IMR-90 (cell line): ENCODE results near the gene CRY2. TPM values are rescaled to one million over a fixed set of nuclear protein-coding genes. Genes with fewer than 3 reads are reported as not detected.

Experiments used
- ATAC-seq: fragments of 200-7000 bp; cut with Tn5 transposase; 2 replicates; pipeline ENCODE4 v1.9.1; 2020; ENCODE audit warnings: low read depth, mild to moderate bottlenecking, moderate library complexity
- BruUV-seq: library from RNA; stranded (reverse); fragments of 400-500 nt; replicated peaks from 2 replicates; lab custom pipeline; 2021; lab: Mats Ljungman, UMichigan
- CTCF ChIA-PET: fragments of 300-600 bp; formaldehyde crosslinking; extraction: SDS; loops from one replicate; lab custom pipeline; 2021; ENCODE audit warnings: antibody characterized with exemption; lab: Yijun Ruan, JAX
- POLR2A ChIA-PET: fragments of 300-600 bp; sonication (Branson Sonifier 250); formaldehyde crosslinking; loops from one replicate; lab custom pipeline; 2022; ENCODE audit warnings: antibody characterized with exemption; ENCODE audit not compliant: unreplicated experiment; lab: Charles Lee
- DNase-seq: peaks from one replicate; pipeline ENCODE4 v3.0.0; 2013
- H2AFZ ChIP-seq: replicated peaks from 2 replicates; pipeline ENCODE3; 2013; ENCODE audit warnings: low read length, mild to moderate bottlenecking; ENCODE audit not compliant: poor library complexity
- H2AK5ac ChIP-seq: 2 replicates; pipeline ENCODE4 v1.6.1; 2013; ENCODE audit warnings: low read depth, low read length, inconsistent platforms
- H2AK9ac ChIP-seq: replicated peaks from 2 replicates; pipeline ENCODE3; 2013; ENCODE audit warnings: mild to moderate bottlenecking, low read depth, low read length, moderate library complexity; ENCODE audit not compliant: poor library complexity
- H2BK120ac ChIP-seq: 2 replicates; pipeline ENCODE4 v1.6.1; 2013; ENCODE audit warnings: low read depth, low read length, inconsistent platforms
- H2BK15ac ChIP-seq: 3 replicates; pipeline ENCODE4 v1.6.1; 2013; ENCODE audit warnings: low read depth, low read length, inconsistent platforms
- H2BK20ac ChIP-seq: 2 replicates; pipeline ENCODE4 v1.6.1; 2013; ENCODE audit warnings: low read depth, mild to moderate bottlenecking, inconsistent platforms, low read length, moderate library complexity
- H2BK5ac ChIP-seq: 2 replicates; pipeline ENCODE4 v1.6.1; 2013; ENCODE audit warnings: mild to moderate bottlenecking, low read depth, low read length, inconsistent platforms; ENCODE audit not compliant: poor library complexity, severe bottlenecking
- H3K14ac ChIP-seq: replicated peaks from 2 replicates; pipeline ENCODE4 v1.6.1; 2013; ENCODE audit warnings: low read depth, low read length, inconsistent platforms
- H3K18ac ChIP-seq: 2 replicates; pipeline ENCODE4 v1.6.1; 2013; ENCODE audit warnings: low read depth, low read length, control low read depth
- H3K23ac ChIP-seq: 2 replicates; pipeline ENCODE4 v1.6.1; 2013; ENCODE audit warnings: low read depth, low read length, inconsistent platforms
- H3K27ac ChIP-seq: 2 replicates; pipeline ENCODE4 v1.5.1; 2013; ENCODE audit warnings: mild to moderate bottlenecking, control low read depth, low read length; ENCODE audit not compliant: insufficient read depth
- H3K27me3 ChIP-seq: 2 replicates; pipeline ENCODE4 v1.6.1; 2013; ENCODE audit warnings: low read length; ENCODE audit not compliant: control insufficient read depth, insufficient read depth
- H3K36me3 ChIP-seq: 2 replicates; pipeline ENCODE4 v1.6.1; 2013; ENCODE audit warnings: low read length, mixed read lengths; ENCODE audit not compliant: control insufficient read depth, insufficient read depth
- H3K4ac ChIP-seq: 2 replicates; pipeline ENCODE4 v1.6.1; 2013; ENCODE audit warnings: low read depth, low read length, inconsistent platforms
- H3K4me1 ChIP-seq: 2 replicates; pipeline ENCODE4 v1.6.1; 2013; ENCODE audit warnings: low read length, mixed read lengths; ENCODE audit not compliant: control insufficient read depth, insufficient read depth
- H3K4me2 ChIP-seq: 2 replicates; pipeline ENCODE4 v1.6.1; 2013; ENCODE audit warnings: low read depth, mild to moderate bottlenecking, control low read depth, low read length, moderate library complexity
- H3K4me3 ChIP-seq: 2 replicates; pipeline ENCODE4 v1.5.1; 2013; ENCODE audit warnings: low read depth, mild to moderate bottlenecking, control low read depth, low read length, moderate library complexity; ENCODE audit not compliant: insufficient read depth
- H3K56ac ChIP-seq: 2 replicates; pipeline ENCODE4 v1.6.1; 2013; ENCODE audit warnings: low read length, inconsistent platforms; ENCODE audit not compliant: insufficient read depth; ENCODE audit errors: extremely low read depth
- H3K79me1 ChIP-seq, 2 experiments: 2 replicates each; pipeline ENCODE4 v1.6.1; 2013; ENCODE audit warnings: low read length in 2 of 2, inconsistent platforms in 1 of 2, low read depth in 1 of 2
- H3K9ac ChIP-seq: 2 replicates; pipeline ENCODE4 v1.6.1; 2013; ENCODE audit warnings: low read depth, low read length, control low read depth
- H3K9me1 ChIP-seq: 2 replicates; pipeline ENCODE4 v1.6.1; 2013; ENCODE audit warnings: low read length, inconsistent platforms; ENCODE audit not compliant: insufficient read depth
- H3K9me3 ChIP-seq: 2 replicates; pipeline ENCODE4 v1.6.1; 2013; ENCODE audit warnings: low read length; ENCODE audit not compliant: control insufficient read depth, insufficient read depth
- H4K20me1 ChIP-seq: 2 replicates; pipeline ENCODE4 v1.6.1; 2013; ENCODE audit warnings: low read length, inconsistent platforms; ENCODE audit not compliant: insufficient read depth
- H4K5ac ChIP-seq: 2 replicates; pipeline ENCODE4 v1.6.1; 2013; ENCODE audit warnings: mild to moderate bottlenecking, low read depth, low read length, control low read depth
- H4K8ac ChIP-seq, 2 experiments: 2 replicates each; pipeline ENCODE4 v1.6.1; 2013; ENCODE audit warnings: low read depth in 2 of 2, low read length in 2 of 2, control low read depth in 1 of 2, inconsistent platforms in 1 of 2
- H4K91ac ChIP-seq: 2 replicates; pipeline ENCODE4 v1.6.1; 2013; ENCODE audit warnings: low read depth, low read length, inconsistent platforms; ENCODE audit not compliant: insufficient read depth
- BHLHE40 ChIP-seq: fragments of 150-350 bp; IDR thresholded peaks from 2 replicates; pipeline ENCODE4 v1.6.1; 2016; ENCODE audit warnings: mild to moderate bottlenecking, low read depth, low read length
- CEBPB ChIP-seq: IDR thresholded peaks from 2 replicates; pipeline ENCODE4 v1.6.1; 2012; ENCODE audit warnings: low read depth, low read length, improper control_type of control experiment
- CTCF ChIP-seq: conservative IDR thresholded peaks from 2 replicates; pipeline ENCODE4 v1.5.1; 2012; ENCODE audit warnings: mild to moderate bottlenecking, low read depth, low read length, improper control_type of control experiment
- MAZ ChIP-seq: IDR thresholded peaks from 2 replicates; pipeline ENCODE4 v1.6.1; 2012; ENCODE audit warnings: low read depth, mild to moderate bottlenecking, low read length, improper control_type of control experiment, moderate library complexity, borderline replicate concordance
- MXI1 ChIP-seq: IDR thresholded peaks from 2 replicates; pipeline ENCODE4 v1.6.1; 2012; ENCODE audit warnings: low read depth, mild to moderate bottlenecking, low read length, moderate library complexity, borderline replicate concordance
- NFE2L2 ChIP-seq: fragments of 150-350 bp; IDR thresholded peaks from 2 replicates; pipeline ENCODE4 v1.6.1; 2016; ENCODE audit warnings: low read depth, mild to moderate bottlenecking, low read length
- POLR2A ChIP-seq: IDR thresholded peaks from 2 replicates; pipeline ENCODE4 v1.6.1; 2012; ENCODE audit warnings: mild to moderate bottlenecking, low read depth, low read length
- RCOR1 ChIP-seq: IDR thresholded peaks from 2 replicates; pipeline ENCODE4 v1.6.1; 2012; ENCODE audit warnings: mild to moderate bottlenecking, low read length, improper control_type of control experiment; ENCODE audit not compliant: insufficient replicate concordance
- RFX5 ChIP-seq: IDR thresholded peaks from 2 replicates; pipeline ENCODE4 v1.8.0; 2012; ENCODE audit warnings: low read depth, mild to moderate bottlenecking, low read length, moderate library complexity
- USF2 ChIP-seq: fragments of 150-350 bp; IDR thresholded peaks from 2 replicates; pipeline ENCODE4 v1.6.1; 2017; ENCODE audit warnings: mild to moderate bottlenecking, antibody characterized with exemption, low read length, low read depth
- WGBS, 2 experiments: methylation state at CpG; one replicate each; pipeline versions ENCODE4 v1.1.5 to v1.1.7; 2013; ENCODE audit warnings: missing lambda C conversion rate in 2 of 2; ENCODE audit not compliant: insufficient read length in 1 of 2; ENCODE audit errors: extremely low coverage in 2 of 2; 5-methylcytosine and 5-hydroxymethylcytosine counted together
- dilution Hi-C: fragments of 300-500 bp; cut with HindIII; formaldehyde crosslinking; loops from one replicate; pipeline ENCODE4 v1.14.3; 2018; ENCODE audit warnings: low sequenced_read_pairs; ENCODE audit not compliant: unreplicated experiment
- in situ Hi-C: fragments of 300-500 bp; cut with MboI; formaldehyde crosslinking; loops from 3 replicates; pipeline ENCODE4 v1.14.3; 2019; ENCODE audit warnings: low sequenced_read_pairs, inconsistent platforms, mixed read lengths
- intact Hi-C: fragments of 100-400 bp; cut with micrococcal nuclease; formaldehyde crosslinking; loops from 2 replicates; pipeline ENCODE4 v1.10.0; 2022
- polyA plus RNA-seq, 3 experiments: library from polyadenylated mRNA; depleted of rRNA; stranded (reverse); fragments of >200 nt; gene quantifications; 2 replicates each; pipeline ENCODE4 v1.2.3, GENCODE V29; 2012; ENCODE audit warnings: low replicate concordance in 1 of 3
- total RNA-seq: library from RNA; depleted of rRNA; stranded (reverse); fragments of >200 nt; gene quantifications from 2 replicates; pipeline ENCODE4 v1.2.3, GENCODE V29; 2012

The CRY2 gene
- total and polyA plus RNA-seq, 2 of the 4 experiments (the other 2 are of a cell fraction) = 12.2 to 13.1 TPM

- no peak for TF ChIP-seq RCOR1
- no peak for TF ChIP-seq CEBPB
Observed at GRCh38 chr11:45803971-45804760, 43.1 kb upstream of the CRY2 start (continued).

- Histone ChIP-seq H4K91ac (peak within 1 kb of the TSS; percentile 95), H2BK15ac (peak within 1 kb of the TSS; percentile 25; the same call in 1 of the 3 replicates), H3K56ac (peak within 1 kb of the TSS; percentile 79), H2AFZ (peak within 1 kb of the TSS; percentile 89), H2BK20ac (no peak within 1 kb of the TSS), H3K9ac (peak within 1 kb of the TSS; percentile 96), H3K4me1 (peaks cover 20% of the 10 kb centered on the region), H3K4ac (peak within 1 kb of the TSS; percentile 94), H2BK5ac (peak within 1 kb of the TSS; percentile 85), H3K27me3 (no peaks in the 10 kb centered on the region; the same call in 1 of the 2 replicates), H3K4me2 (peak within 1 kb of the TSS; percentile 96), H3K4me3 (peak within 1 kb of the TSS; percentile 87), H3K36me3 (peaks cover 15% of the 10 kb centered on the region), H3K9me3 (no peaks in the 10 kb centered on the region), H2AK5ac (peak within 1 kb of the TSS; percentile 92), H3K79me1 (peaks cover 34 to 43% of the 10 kb centered on the region in 2 experiments), H3K27ac (peak within 1 kb of the TSS; percentile 91), H4K20me1 (peaks cover 23% of the 10 kb centered on the region), H3K9me1 (peaks cover 24% of the 10 kb centered on the region), H3K18ac (peak within 1 kb of the TSS; percentile 75), H3K23ac (peak within 1 kb of the TSS; percentile 77), H3K14ac (peak within 1 kb of the TSS; percentile 95), H2BK120ac (peak within 1 kb of the TSS; percentile 33), H2AK9ac (peak within 1 kb of the TSS; percentile 97), H4K8ac (peak within 1 kb of the TSS; percentile 85 to 97), H4K5ac (peak within 1 kb of the TSS; percentile 90)
- DNase-seq (peak; percentile 90), ATAC-seq (peak; percentile 93)
- in situ Hi-C loops = loop anchor here (25.0 kb wide), 1 partner anchor 1243 kb away; the partner anchor contains the start of gene CD82
- TF ChIP-seq MXI1 (peak; percentile 89), BHLHE40 (no peak; the same call in 1 of the 2 replicates), NFE2L2 (no peak), RFX5 (no peak), POLR2A (peak; percentile 91), USF2 (peak; percentile 92), CTCF (peak; percentile 14; the same call in 1 of the 2 replicates), MAZ (peak; percentile 68)
- ChIA-PET CTCF (interaction anchor here (1.1 kb wide), 1 partner anchor 33 kb away, joined by 4 read pairs; no protein-coding TSS in a partner anchor), POLR2A (interaction anchor here (0.5 to 0.6 kb wide), 2 partner anchors 60 to 470 kb away, joined by 3 read pairs; no protein-coding TSS in a partner anchor)
- no TSS peak for BruUV-seq
- dilution Hi-C loops = no loop called here
- WGBS, 2 experiments = 0% methylated on average over 19 of the region's 49 CpGs; no CpG with 5 or more reads in 1 of the 2 experiments
- intact Hi-C loops = no loop called here
Observed at GRCh38 chr11:45804761-45805304, 42.4 kb upstream of the CRY2 start, which contains the start of gene SLC35C1. TSS of gene SLC35C1 (plus strand) at chr11:45805149. CDS start at chr11:45805802, 653 bp downstream.
